ENCODE results near the gene LRP2. TPM values are rescaled to one million over a fixed set of nuclear protein-coding genes. Genes with fewer than 3 reads are reported as not detected.

LRP2 gene
- total and polyA plus RNA-seq, 8 donors = 2.5 to 34.6 (median 4.0) TPM

- DNase-seq = no peak
Observed at GRCh38 chr2:169116327-169116726, 246.0 kb downstream of the LRP2 start.

GRCh38 chr2:169114056-169114455 lies 248.3 kb downstream of the LRP2 start:
- no peak overlapping the region for H3K4me3 ChIP-seq
- intact Hi-C loops (cut with DNase I) = no loop called here
- no peaks in the 10 kb centered on the region for H3K27me3 ChIP-seq
- H3K9me3 ChIP-seq = no peaks in the 10 kb centered on the region
- peaks cover 3 to 14% of the 10 kb centered on the region in 2 donors for H3K4me1 ChIP-seq
- DNase-seq (no peak), ATAC-seq (no peak)
- H3K36me3 ChIP-seq = no peaks in the 10 kb centered on the region
- no peak overlapping the region for H3K27ac ChIP-seq
- TF ChIP-seq CTCF (IDR thresholded peaks at IDR 0.05) = no peak

More at GRCh38 chr2:169116327-169116726, 246.0 kb downstream of the LRP2 start:
- intact Hi-C loops (cut with DNase I) = no loop called here
- peaks cover 0 to 3% of the 10 kb centered on the region in 2 donors for H3K4me1 ChIP-seq
- H3K36me3 ChIP-seq = no peaks in the 10 kb centered on the region
- no peak overlapping the region for H3K4me3 ChIP-seq
- TF ChIP-seq CTCF (IDR thresholded peaks at IDR 0.05) = no peak
- no peaks in the 10 kb centered on the region for H3K9me3 ChIP-seq
- no peak for ATAC-seq
- H3K27ac ChIP-seq = no peak overlapping the region
- H3K27me3 ChIP-seq = no peaks in the 10 kb centered on the region

- intact Hi-C loops (cut with DNase I) = no loop called here
- ATAC-seq = no peak
- H3K36me3 ChIP-seq = no peaks in the 10 kb centered on the region
Observed at GRCh38 chr2:169112841-169113240, 249.5 kb downstream of the LRP2 start.

GRCh38 chr2:169110916-169111315 lies 251.4 kb downstream of the LRP2 start:
- no peak for ATAC-seq

More at GRCh38 chr2:169112841-169113240, 249.5 kb downstream of the LRP2 start:
- Histone ChIP-seq H3K27me3 (no peaks in the 10 kb centered on the region), H3K27ac (no peak overlapping the region), H3K4me3 (no peak overlapping the region), H3K4me1 (peaks cover 3 to 26% of the 10 kb centered on the region in 2 donors), H3K9me3 (no peaks in the 10 kb centered on the region)
- no peak for TF ChIP-seq CTCF (IDR thresholded peaks at IDR 0.05)
- DNase-seq = no peak

GRCh38 chr2:169110419-169110818 lies 251.9 kb downstream of the LRP2 start:
- Histone ChIP-seq H3K4me3 (no peak overlapping the region), H3K9me3 (no peaks in the 10 kb centered on the region), H3K27me3 (no peaks in the 10 kb centered on the region), H3K4me1 (peaks cover 3 to 47% of the 10 kb centered on the region in 2 donors), H3K36me3 (no peaks in the 10 kb centered on the region), H3K27ac (no peak overlapping the region)
- TF ChIP-seq CTCF (IDR thresholded peaks at IDR 0.05) = no peak
- intact Hi-C loops (cut with DNase I) = no loop called here
- DNase-seq = no peak
- no peak for ATAC-seq

More at GRCh38 chr2:169110916-169111315, 251.4 kb downstream of the LRP2 start:
- TF ChIP-seq CTCF (IDR thresholded peaks at IDR 0.05) = no peak
- Histone ChIP-seq H3K4me1 (peaks cover 3 to 45% of the 10 kb centered on the region in 2 donors), H3K36me3 (no peaks in the 10 kb centered on the region), H3K9me3 (no peaks in the 10 kb centered on the region), H3K27ac (no peak overlapping the region), H3K4me3 (no peak overlapping the region), H3K27me3 (no peaks in the 10 kb centered on the region)
- DNase-seq = no peak
- intact Hi-C loops (cut with DNase I) = no loop called here

Measured in left lung (tissue), 10 donors.